HG03469 (cell line): Measurements from ENCODE around the gene GAP43.

ENCODE experiments used
- ATAC-seq: cut with Tn5 transposase; IDR thresholded peaks from one replicate; pipeline ENCODE4 v1.9.1; 2021; ENCODE audit warnings: mild to moderate bottlenecking, moderate library complexity, moderate number of reproducible peaks; ENCODE audit not compliant: unreplicated experiment

The GAP43 gene, protein sequence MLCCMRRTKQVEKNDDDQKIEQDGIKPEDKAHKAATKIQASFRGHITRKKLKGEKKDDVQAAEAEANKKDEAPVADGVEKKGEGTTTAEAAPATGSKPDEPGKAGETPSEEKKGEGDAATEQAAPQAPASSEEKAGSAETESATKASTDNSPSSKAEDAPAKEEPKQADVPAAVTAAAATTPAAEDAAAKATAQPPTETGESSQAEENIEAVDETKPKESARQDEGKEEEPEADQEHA

GRCh38 chr3:115623044-115623868 is at the start of gene GAP43:
GAP43 (plus strand) TSS chr3:115623510; CDS start chr3:115623690, 180 bp downstream.
- no peak for ATAC-seq

DNA sequence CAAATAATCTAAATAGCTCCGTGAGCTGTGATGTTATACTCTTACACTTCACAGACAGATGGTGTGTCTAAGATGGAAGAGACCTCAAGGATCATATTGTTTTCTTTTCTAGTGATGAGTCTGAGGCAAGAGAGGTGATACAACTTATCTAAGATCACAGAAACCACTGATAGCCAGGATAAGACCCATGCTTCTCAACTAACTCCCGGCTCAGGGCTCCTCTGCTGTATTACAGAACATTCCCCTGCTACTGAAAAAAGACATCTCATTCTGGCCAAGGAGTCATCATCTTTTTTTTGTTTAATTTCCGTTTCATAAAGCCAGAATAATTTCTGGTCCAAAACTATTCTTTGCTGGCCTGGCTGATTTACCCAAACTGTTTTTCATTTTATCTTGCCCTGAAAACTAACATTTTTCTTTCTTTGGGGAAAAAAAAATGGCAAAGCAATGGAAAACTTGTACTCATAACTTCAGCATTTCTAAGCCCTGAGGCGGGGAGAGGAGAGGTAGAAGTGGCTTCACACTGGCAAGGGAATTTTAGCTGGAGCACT is 46.9 kb upstream of the GAP43 start:
- ATAC-seq: no peak

DNA sequence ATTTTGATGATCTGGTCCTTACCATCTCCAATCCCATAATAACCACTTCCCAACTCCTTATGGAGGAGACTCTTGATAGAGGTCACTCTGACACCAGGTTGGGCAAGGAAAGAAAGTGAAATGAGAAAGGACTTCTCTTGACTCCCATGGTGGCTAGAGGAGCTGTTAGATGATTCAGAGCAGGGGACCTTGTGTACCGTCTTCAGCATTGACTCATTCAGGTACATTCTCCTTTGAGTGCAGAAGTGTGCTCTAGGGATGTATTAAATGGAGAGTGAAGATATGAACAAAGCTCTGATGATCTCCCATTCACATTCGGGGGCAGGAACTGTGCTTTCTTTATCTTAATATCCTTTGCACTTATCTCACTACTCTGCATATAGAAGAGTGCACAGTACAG is 46.3 kb upstream of the GAP43 start:
- ATAC-seq: no peak

GRCh38 chr3:115578331-115578730 is 45.0 kb upstream of the GAP43 start:
- ATAC-seq: no peak

- ATAC-seq: no peak
Observed at GRCh38 chr3:115580566-115580965, 42.7 kb upstream of the GAP43 start.

- no peak for ATAC-seq
Observed at GRCh38 chr3:115581362-115582135, 41.8 kb upstream of the GAP43 start.

- no peak for ATAC-seq
Observed at GRCh38 chr3:115588201-115589115, 34.9 kb upstream of the GAP43 start.

DNA sequence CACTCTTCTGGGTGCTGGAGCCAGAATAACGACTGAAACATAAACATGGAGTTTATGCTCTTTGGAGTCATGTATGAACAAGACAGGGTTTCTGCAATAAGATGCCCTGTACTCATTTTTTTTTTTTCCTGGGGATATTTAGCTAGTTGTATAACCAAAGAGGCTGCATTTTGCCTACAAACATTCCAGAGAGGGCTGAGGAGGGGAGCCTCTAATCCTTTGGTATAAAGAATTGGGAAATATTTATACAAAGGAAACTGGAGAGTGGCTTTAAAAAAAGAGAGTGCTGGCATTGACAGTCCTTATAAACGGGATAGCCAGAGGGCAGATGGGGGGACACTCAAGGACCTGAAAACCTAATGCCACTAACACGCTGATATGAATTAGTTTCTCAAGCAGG is 32.4 kb upstream of the GAP43 start:
- no peak for ATAC-seq

DNA sequence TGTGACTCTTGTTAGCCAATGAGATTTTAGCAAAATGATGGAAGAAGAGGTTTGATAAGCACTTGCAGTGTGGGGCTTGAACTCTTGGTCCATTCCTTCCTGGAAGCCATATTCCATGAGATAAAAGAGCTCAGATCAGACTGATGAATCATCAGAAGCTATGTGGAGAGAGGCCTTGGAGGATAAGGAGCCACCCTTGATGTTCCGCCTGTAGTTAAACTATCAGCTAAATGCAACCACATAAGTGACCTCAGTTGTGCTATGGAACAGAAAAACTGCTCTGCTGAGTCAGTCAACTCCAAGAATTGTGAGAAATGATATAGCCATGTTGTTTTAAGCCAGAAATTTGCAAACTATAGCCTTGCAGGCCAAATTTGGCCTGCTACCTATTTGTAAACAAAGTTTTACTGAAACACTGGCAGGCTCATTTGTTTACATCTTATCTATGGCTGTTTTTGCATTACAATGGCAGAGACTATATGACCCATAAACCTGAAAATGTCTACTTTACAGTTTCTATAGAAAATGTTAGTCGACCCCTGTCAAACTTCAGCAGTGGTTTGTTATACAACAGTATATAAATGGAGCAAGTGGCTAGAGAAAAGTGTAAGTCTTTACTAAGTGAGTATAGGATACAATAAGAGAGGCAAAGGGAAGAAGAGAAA is 27.6 kb upstream of the GAP43 start:
- no peak for ATAC-seq

DNA sequence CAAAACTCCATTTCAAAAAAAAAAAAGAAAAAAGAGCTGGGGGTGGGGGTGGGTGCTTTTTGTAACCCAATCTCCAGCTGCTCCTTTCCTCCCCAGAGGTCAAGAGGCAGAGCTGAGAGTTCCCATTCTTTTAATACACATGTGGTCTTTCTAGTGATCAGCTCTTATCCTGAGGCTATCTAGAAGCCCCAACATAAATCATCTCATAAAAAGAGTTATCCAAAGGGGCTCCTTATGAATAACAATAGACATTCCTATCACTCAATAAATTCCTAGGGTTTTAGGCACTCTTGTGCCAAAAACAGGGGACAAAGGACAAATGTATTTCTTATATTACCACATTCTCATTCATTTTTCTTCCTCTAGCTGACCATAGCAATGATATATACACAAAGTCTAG is 25.1 kb upstream of the GAP43 start:
- ATAC-seq: no peak

GRCh38 chr3:115602194-115602593 is 21.1 kb upstream of the GAP43 start:
- no peak for ATAC-seq

- ATAC-seq: no peak
Observed at GRCh38 chr3:115611630-115612029, 11.7 kb upstream of the GAP43 start.

- no peak for ATAC-seq
Observed at GRCh38 chr3:115615001-115615814, 8.1 kb upstream of the GAP43 start.

- ATAC-seq: no peak
Observed at GRCh38 chr3:115616461-115616860, 6.8 kb upstream of the GAP43 start.

GRCh38 chr3:115617591-115617990 is 5.7 kb upstream of the GAP43 start:
- no peak for ATAC-seq

DNA sequence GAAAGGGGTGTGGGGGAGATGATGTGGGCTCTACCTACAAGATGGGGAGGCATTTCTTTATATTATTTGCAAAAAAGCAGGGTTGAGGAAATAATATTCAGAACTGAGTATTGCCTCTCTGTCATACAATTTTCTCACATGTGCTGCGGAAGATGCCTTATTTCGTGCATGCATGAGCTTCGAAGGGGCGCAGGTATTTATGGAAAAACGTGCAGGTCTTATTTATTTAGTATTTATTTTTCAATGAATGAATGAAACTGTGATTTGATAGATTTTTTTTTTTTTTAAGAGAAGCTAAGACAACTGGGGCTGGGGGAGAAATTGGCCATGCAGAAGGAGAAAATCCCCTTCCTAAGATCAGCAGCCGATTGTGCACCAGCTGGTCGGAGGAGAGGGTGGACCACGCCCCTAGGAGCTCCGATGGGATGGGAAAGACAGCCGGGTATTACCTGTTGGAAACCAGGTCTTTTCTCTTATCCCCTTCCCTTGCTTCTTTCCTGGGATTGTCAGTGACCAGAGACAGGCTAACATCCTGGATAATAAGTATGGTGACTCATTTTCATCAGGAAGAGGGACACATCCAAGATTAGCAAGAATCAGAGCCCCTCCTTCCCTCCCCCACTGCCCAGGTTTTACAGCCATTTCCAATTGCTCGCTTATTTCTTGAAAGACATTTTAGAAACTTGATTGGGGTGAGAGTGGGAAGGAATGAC is 875 bp downstream of the GAP43 start:
- no peak for ATAC-seq

DNA sequence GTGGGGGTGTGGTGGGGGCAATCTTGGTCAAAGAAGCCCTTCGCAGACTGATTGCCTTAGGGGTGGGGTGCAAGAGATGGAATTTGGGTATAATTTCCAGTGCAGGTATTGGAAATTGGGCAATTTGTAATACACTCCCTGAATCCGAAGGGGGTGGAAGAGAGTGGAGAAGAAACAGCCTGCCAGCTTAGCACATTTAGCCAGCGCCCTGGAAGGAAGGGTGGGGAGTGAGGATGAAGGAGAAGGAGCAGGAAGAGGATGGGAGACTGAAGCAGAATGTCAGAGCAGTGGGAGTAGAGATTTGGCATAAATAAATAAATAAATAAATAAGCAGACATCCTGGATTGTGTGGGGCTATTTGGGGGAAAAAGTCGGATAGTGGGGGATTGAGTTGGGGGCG is 1.6 kb downstream of the GAP43 start:
- ATAC-seq: no peak

GRCh38 chr3:115626006-115626409 is 2.7 kb downstream of the GAP43 start:
- ATAC-seq: no peak
